H1 (cell line): ENCODE results near the gene SGMS1.
"Not testable (repeated sequence)": the region's sequence is repeated elsewhere in the genome, so short reads cannot be mapped to it uniquely, and the experiment has no call there.

Source experiments
- CEBPB ChIP-seq: IDR thresholded peaks from 2 replicates; pipeline ENCODE4 v1.6.1; 2012; ENCODE audit warnings: low read depth, low read length
- CREB1 ChIP-seq: IDR thresholded peaks from 2 replicates; pipeline ENCODE4 v1.6.1; 2012; ENCODE audit warnings: inconsistent platforms
- EZH2 ChIP-seq: fragments of 200-600 bp; sonication (generic); IDR thresholded peaks from 2 replicates; pipeline ENCODE4 v1.7.1; 2012; ENCODE audit warnings: low read depth, mild to moderate bottlenecking, moderate library complexity, low read length, inconsistent platforms; ENCODE audit not compliant: severe bottlenecking
- KDM5A ChIP-seq: fragments of 200-600 bp; IDR thresholded peaks from 2 replicates; pipeline ENCODE4 v1.7.1; 2012; ENCODE audit warnings: mild to moderate bottlenecking, low read length, inconsistent platforms, mixed read lengths
- NRF1 ChIP-seq: IDR thresholded peaks from 2 replicates; pipeline ENCODE4 v1.6.1; 2011; ENCODE audit warnings: mild to moderate bottlenecking, low read depth, low read length, improper control_type of control experiment
- POLR2A ChIP-seq, 2 experiments: IDR thresholded peaks; 1 replicate in 1 of 2; 2 replicates in 1 of 2; pipeline ENCODE4 v1.6.1; 2011; ENCODE audit warnings: low read depth in 2 of 2, low read length in 2 of 2, mild to moderate bottlenecking in 2 of 2; ENCODE audit errors: control extremely low read depth in 1 of 2
- SIX5 ChIP-seq: IDR thresholded peaks from 2 replicates; pipeline ENCODE4 v1.6.1; 2011; ENCODE audit warnings: mild to moderate bottlenecking, low read depth, low read length
- SP1 ChIP-seq: IDR thresholded peaks from 2 replicates; pipeline ENCODE4 v1.6.1; 2011; ENCODE audit warnings: low read depth, low read length
- SUZ12 ChIP-seq: fragments of 200-600 bp; sonication (generic); IDR thresholded peaks from 2 replicates; pipeline ENCODE4 v1.6.1; 2012; ENCODE audit warnings: mild to moderate bottlenecking, inconsistent platforms, low read length, moderate library complexity, mixed read lengths
- YY1 ChIP-seq: IDR thresholded peaks from 2 replicates; pipeline ENCODE4 v1.6.1; 2011; ENCODE audit warnings: low read depth, mild to moderate bottlenecking, low read length
- ZNF274 ChIP-seq: IDR thresholded peaks from 2 replicates; pipeline ENCODE4 v1.7.0; 2012; ENCODE audit warnings: low read length, borderline replicate concordance; ENCODE audit errors: extremely low read depth
- TF ChIP-seq, protein P1 (sequence below), 3 experiments: IDR thresholded peaks; 1 replicate in 2 of 3; 2 replicates in 1 of 3; pipeline versions ENCODE4 v1.5.1 to v1.6.1; 2011; ENCODE audit warnings: low read length in 3 of 3, mild to moderate bottlenecking in 3 of 3, inconsistent platforms in 2 of 3, low read depth in 1 of 3, moderate library complexity in 1 of 3; ENCODE audit not compliant: insufficient read depth in 1 of 3; ENCODE audit errors: control extremely low read depth in 1 of 3

DNA sequence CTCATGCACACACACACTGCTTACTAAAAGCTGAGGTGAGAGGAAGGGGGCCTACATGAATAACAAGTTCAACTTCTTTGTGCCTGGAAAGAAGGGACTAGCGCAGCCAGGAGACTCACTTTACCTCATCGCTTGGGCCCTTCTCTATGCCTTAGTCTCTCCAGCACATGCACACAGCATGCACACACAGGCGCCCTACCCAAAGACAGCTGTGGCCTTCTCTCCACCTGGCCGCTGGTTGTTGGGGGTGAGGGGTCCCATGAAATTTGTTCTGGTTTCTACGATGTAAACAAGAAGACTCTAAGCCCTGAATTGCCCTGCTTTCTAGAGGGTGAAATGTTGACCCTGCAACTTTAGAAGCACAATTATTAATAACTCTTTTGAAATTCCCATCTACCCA is 38.7 kb upstream of the SGMS1 start:
- TF ChIP-seq, protein P1, sequence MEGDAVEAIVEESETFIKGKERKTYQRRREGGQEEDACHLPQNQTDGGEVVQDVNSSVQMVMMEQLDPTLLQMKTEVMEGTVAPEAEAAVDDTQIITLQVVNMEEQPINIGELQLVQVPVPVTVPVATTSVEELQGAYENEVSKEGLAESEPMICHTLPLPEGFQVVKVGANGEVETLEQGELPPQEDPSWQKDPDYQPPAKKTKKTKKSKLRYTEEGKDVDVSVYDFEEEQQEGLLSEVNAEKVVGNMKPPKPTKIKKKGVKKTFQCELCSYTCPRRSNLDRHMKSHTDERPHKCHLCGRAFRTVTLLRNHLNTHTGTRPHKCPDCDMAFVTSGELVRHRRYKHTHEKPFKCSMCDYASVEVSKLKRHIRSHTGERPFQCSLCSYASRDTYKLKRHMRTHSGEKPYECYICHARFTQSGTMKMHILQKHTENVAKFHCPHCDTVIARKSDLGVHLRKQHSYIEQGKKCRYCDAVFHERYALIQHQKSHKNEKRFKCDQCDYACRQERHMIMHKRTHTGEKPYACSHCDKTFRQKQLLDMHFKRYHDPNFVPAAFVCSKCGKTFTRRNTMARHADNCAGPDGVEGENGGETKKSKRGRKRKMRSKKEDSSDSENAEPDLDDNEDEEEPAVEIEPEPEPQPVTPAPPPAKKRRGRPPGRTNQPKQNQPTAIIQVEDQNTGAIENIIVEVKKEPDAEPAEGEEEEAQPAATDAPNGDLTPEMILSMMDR (IDR thresholded peaks at IDR 0.05; ENCODE audit: control extremely low read depth in 1 of 3, insufficient read depth in 1 of 3, low read depth in 1 of 3, low read length in 3 of 3) = not testable (repeated sequence)
- not testable (repeated sequence) for TF ChIP-seq CEBPB; SP1; YY1; SUZ12; POLR2A (IDR thresholded peaks at IDR 0.05; ENCODE audit: control extremely low read depth in 1 of 2, low read depth in 2 of 2, low read length in 2 of 2); EZH2; NRF1; CREB1; SIX5; ZNF274; KDM5A
